ENCODE measurements around the gene ATOX1. TPM values are rescaled to one million over a fixed set of nuclear protein-coding genes. Genes with fewer than 3 reads are reported as not detected.

Gene ATOX1
- total RNA-seq, 2 donors from 2014 or later = 6.3 to 39.7 TPM

- Histone ChIP-seq H3K9me3 (no peaks in the 10 kb centered on the region), H3K27ac (no peak overlapping the region), H3K27me3 (no peaks in the 10 kb centered on the region), H3K36me3 (replicated peaks in 1 of 2; ENCODE audit: insufficient read depth in 1 of 2, low read depth in 2 of 2) (peaks cover 0 to 3% of the 10 kb centered on the region in 2 donors), H3K4me1 (peaks cover 1% of the 10 kb centered on the region), H3K4me3 (no peak overlapping the region)
- DNase-seq (no peak), ATAC-seq (no peak)
- TF ChIP-seq, protein P1, sequence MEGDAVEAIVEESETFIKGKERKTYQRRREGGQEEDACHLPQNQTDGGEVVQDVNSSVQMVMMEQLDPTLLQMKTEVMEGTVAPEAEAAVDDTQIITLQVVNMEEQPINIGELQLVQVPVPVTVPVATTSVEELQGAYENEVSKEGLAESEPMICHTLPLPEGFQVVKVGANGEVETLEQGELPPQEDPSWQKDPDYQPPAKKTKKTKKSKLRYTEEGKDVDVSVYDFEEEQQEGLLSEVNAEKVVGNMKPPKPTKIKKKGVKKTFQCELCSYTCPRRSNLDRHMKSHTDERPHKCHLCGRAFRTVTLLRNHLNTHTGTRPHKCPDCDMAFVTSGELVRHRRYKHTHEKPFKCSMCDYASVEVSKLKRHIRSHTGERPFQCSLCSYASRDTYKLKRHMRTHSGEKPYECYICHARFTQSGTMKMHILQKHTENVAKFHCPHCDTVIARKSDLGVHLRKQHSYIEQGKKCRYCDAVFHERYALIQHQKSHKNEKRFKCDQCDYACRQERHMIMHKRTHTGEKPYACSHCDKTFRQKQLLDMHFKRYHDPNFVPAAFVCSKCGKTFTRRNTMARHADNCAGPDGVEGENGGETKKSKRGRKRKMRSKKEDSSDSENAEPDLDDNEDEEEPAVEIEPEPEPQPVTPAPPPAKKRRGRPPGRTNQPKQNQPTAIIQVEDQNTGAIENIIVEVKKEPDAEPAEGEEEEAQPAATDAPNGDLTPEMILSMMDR (IDR thresholded peaks at IDR 0.05) = no peak
- no peak for TF ChIP-seq POLR2A (IDR thresholded peaks at IDR 0.05)
- WGBS, 2 donors = 92 to 93% methylated on average over 4 of the region's 4 CpGs
- intact Hi-C loops (cut with DNase I) = no loop called here
These were observed 8.3 kb downstream of the ATOX1 start for GRCh38 chr5:151750121-151750520.

DNA sequence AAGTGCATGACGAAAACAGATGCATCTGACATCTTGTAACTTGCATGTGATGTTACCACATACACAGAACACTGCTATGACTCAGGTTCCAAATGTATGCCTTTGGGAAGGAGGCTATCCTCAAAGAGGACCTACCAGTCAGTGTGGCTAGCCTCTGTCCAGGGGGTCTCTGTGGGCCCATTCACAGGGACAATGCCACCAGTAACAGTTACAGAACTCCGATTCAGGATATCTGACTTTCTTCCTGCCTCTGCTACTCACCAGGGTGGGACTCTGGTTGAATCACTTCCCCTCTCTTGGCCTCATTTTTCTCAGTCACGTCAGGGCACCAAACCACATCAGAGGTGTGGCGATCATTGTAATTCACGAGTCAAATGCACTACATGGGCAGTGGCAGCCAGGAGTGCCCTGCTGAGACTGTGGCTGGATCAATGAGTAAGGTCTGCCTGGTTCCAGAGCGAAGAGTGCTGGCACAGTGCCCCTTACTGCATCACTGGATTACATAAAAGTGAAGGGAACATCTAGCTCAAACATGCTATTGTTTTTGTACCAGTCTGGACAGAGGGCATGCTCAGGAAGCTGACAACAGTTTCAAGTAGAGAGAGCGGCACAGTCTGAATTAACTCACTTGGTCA is 13.2 kb downstream of the ATOX1 start:
- DNase-seq (peak in 3 of 4 donors; percentile 36 to 48 (median 41)), ATAC-seq (no peak)
- WGBS, 2 donors = 57 to 73% methylated on average over 7 of the region's 7 CpGs
- Histone ChIP-seq H3K27ac (peak overlapping the region in 1 of 4 donors; percentile 12), H3K4me3 (no peak overlapping the region), H3K27me3 (no peaks in the 10 kb centered on the region), H3K4me1 (peaks cover 8% of the 10 kb centered on the region), H3K36me3 (replicated peaks in 1 of 2; ENCODE audit: insufficient read depth in 1 of 2, low read depth in 2 of 2) (peaks cover 0 to 3% of the 10 kb centered on the region in 2 donors), H3K9me3 (no peaks in the 10 kb centered on the region)
- TF ChIP-seq, protein P1 (IDR thresholded peaks at IDR 0.05) = no peak
- no peak for TF ChIP-seq POLR2A (IDR thresholded peaks at IDR 0.05)
- intact Hi-C loops (cut with DNase I) = loop anchor here (10.0 kb wide), 1 partner anchor 80 kb away; no protein-coding TSS in a partner anchor

DNA sequence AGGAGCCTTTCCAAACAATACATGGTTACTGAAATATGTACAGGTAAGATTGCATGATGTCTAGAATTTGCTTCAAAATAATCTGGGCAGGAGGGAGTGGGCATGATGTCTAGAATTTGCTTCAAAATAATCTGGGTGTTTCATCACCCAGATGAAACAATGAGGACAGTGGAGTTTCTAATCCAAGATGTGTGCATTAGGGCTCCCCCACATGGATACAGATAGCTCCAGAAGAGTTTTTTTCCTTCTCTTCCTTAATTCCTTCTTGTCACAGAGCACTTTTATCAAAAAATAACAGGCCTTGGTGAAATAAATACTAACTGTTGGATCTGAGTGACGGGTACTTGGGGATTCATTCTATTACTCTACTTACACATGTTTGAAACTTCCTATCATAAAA is 14.9 kb downstream of the ATOX1 start:
- H3K27me3 ChIP-seq = no peaks in the 10 kb centered on the region
- H3K9me3 ChIP-seq = no peaks in the 10 kb centered on the region
- TF ChIP-seq, protein P1 (IDR thresholded peaks at IDR 0.05) = no peak
- no peak for TF ChIP-seq POLR2A (IDR thresholded peaks at IDR 0.05)
- intact Hi-C loops (cut with DNase I) = loop anchor here (10.0 kb wide), 1 partner anchor 79 kb away; no protein-coding TSS in a partner anchor
- peaks cover 0 to 3% of the 10 kb centered on the region in 2 donors for H3K36me3 ChIP-seq (replicated peaks in 1 of 2; ENCODE audit: insufficient read depth in 1 of 2, low read depth in 2 of 2)
- no peak overlapping the region for H3K27ac ChIP-seq
- no peak for DNase-seq
- no peak overlapping the region for H3K4me3 ChIP-seq
- peaks cover 8% of the 10 kb centered on the region for H3K4me1 ChIP-seq
- no peak for ATAC-seq
- 91 to 94% methylated on average over 1 of the region's 1 CpG for WGBS, 2 donors

- intact Hi-C loops (cut with DNase I) = loop anchor here (10.0 kb wide), 1 partner anchor 78 kb away; no protein-coding TSS in a partner anchor
- Histone ChIP-seq H3K27me3 (no peaks in the 10 kb centered on the region), H3K4me1 (peaks cover 8% of the 10 kb centered on the region), H3K4me3 (no peak overlapping the region), H3K36me3 (replicated peaks in 1 of 2; ENCODE audit: insufficient read depth in 1 of 2, low read depth in 2 of 2) (peaks cover 0 to 3% of the 10 kb centered on the region in 2 donors), H3K9me3 (no peaks in the 10 kb centered on the region), H3K27ac (no peak overlapping the region)
- ATAC-seq (no peak), DNase-seq (peak in 3 of 4 donors; percentile 13 to 17 (median 13))
- WGBS, 2 donors = 68 to 75% methylated on average over 7 of the region's 7 CpGs
- TF ChIP-seq POLR2A (IDR thresholded peaks at IDR 0.05) = no peak
- TF ChIP-seq, protein P1 (IDR thresholded peaks at IDR 0.05) = peak in 4 of 7 experiments; percentile 13 to 35 (median 32)
These were observed 15.5 kb downstream of the ATOX1 start for GRCh38 chr5:151742870-151743294.
